Mucosa of stomach (tissue), 1 donor: ENCODE measurements around the gene SSTR5.

Experiments
- H3K27me3 ChIP-seq: one replicate; pipeline ENCODE4 v1.7.0; 2013; ENCODE audit warnings: mild to moderate bottlenecking, low read length; ENCODE audit not compliant: control insufficient read depth, insufficient read depth
- H3K36me3 ChIP-seq: one replicate; pipeline ENCODE4 v1.7.0; 2013; ENCODE audit warnings: low read length; ENCODE audit not compliant: control insufficient read depth, insufficient read depth
- H3K4me1 ChIP-seq: one replicate; pipeline ENCODE4 v1.7.0; 2013; ENCODE audit warnings: mild to moderate bottlenecking, low read length; ENCODE audit not compliant: control insufficient read depth, insufficient read depth
- H3K4me3 ChIP-seq: one replicate; pipeline ENCODE4 v1.7.0; 2013; ENCODE audit warnings: low read length
- H3K9ac ChIP-seq: one replicate; pipeline ENCODE4 v1.7.0; 2013; ENCODE audit warnings: mild to moderate bottlenecking, low read length, moderate library complexity
- H3K9me3 ChIP-seq: one replicate; pipeline ENCODE4 v1.7.0; 2013; ENCODE audit warnings: mild to moderate bottlenecking, low read length, moderate library complexity; ENCODE audit not compliant: control insufficient read depth
- donor health status: Pancreatic carcinoma.

The SSTR5 gene

DNA sequence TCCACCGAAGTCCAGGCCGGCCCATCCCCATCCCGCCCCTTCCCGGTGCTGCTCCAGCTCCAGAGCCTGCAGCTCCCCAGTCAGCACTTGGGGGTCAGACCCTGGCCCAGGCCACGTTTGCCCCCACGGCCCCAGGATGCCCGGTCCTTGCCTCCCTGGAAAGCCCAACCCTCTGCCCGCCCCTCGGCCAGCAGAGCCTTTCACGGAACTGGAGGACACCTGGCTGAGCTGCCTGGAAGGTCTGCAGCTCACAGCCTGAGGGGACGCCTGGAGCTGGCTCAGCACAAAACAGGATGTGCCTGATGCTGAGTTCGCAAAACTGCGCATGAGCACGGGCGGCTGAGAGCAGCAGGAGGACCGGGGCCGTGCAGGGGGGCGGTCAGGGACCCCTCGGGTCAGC lies 29.7 kb upstream of the SSTR5 start:
- Histone ChIP-seq H3K9me3 (no peaks in the 10 kb centered on the region), H3K27me3 (peaks cover 39% of the 10 kb centered on the region), H3K4me1 (no peaks in the 10 kb centered on the region), H3K9ac (no peak overlapping the region), H3K4me3 (no peak overlapping the region), H3K36me3 (no peaks in the 10 kb centered on the region)

DNA sequence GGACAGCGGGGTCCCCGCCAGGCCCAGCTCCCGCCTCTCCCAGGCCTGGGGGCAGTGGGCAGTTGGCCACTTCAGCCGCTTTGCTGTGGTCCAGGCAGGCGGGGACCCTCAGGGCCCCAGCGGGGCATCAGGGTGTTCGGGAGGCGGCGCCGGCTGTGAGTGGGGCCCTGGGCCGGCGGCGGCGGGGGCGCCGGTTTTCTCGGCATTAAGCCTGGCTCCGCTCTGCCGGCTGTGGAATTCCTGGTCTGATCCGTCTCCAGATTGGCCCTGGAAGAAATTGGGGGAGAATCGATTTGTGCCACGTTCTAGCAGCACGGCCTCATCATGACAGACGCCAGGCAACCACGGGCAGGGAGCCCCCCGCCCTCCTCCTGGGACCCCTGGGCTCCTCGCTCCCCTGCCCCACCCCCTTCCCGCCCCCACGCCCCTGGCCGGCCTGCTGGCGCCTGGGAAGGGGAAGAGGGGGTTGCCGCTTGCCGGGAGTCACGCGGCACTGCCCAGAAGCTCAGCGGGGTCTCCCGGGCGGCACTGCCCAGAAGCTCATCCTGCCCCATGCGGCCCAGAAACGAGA lies 28.6 kb upstream of the SSTR5 start:
- Histone ChIP-seq H3K36me3 (no peaks in the 10 kb centered on the region), H3K4me1 (no peaks in the 10 kb centered on the region), H3K27me3 (peaks cover 42% of the 10 kb centered on the region), H3K4me3 (no peak overlapping the region), H3K9me3 (no peaks in the 10 kb centered on the region), H3K9ac (no peak overlapping the region)

DNA sequence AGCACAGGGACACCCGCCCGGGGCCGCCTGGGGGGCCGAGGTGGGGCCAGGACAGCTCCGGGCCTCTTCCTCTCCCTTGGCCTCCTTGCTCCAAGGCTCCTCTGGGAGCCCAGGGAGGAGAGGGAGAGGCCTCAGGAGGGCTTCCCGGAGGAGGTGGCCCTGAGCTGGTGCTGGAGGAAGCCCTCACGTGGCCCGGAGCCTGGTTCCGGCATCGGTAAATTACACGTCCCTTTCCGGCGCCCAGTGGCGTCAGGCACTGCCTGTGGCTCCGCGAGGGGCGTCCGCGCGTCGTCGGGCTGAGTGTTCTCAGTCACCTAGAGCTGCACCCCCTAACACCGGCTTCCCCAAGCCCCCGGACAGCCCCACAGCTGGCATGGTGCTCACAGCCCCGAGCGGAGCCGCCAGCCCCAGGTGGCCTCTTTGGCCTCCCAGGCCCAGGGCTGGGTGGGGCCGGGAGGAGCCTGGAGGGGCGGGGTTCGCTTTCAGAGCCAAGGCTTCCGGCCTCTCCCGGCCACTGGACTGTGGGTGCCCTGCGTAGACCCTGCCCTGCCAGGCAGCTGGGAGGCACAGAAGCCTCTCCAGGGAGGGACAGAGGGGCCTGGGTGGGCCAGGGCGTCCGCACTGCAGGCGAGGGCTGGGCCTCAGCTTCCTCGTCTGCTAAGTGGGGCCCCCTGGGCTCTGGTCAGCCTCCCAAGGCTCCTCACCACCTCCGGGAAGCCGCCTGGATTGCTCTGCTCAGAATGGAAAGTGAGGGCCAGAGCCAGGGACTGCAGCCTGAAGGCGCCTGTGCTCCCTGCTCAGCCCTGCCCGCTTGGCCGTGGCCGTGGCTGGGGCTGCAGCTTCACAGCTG lies 27.9 kb upstream of the SSTR5 start:
- Histone ChIP-seq H3K4me1 (no peaks in the 10 kb centered on the region), H3K9ac (no peak overlapping the region), H3K4me3 (no peak overlapping the region), H3K36me3 (no peaks in the 10 kb centered on the region), H3K9me3 (no peaks in the 10 kb centered on the region), H3K27me3 (peaks cover 36% of the 10 kb centered on the region)

DNA sequence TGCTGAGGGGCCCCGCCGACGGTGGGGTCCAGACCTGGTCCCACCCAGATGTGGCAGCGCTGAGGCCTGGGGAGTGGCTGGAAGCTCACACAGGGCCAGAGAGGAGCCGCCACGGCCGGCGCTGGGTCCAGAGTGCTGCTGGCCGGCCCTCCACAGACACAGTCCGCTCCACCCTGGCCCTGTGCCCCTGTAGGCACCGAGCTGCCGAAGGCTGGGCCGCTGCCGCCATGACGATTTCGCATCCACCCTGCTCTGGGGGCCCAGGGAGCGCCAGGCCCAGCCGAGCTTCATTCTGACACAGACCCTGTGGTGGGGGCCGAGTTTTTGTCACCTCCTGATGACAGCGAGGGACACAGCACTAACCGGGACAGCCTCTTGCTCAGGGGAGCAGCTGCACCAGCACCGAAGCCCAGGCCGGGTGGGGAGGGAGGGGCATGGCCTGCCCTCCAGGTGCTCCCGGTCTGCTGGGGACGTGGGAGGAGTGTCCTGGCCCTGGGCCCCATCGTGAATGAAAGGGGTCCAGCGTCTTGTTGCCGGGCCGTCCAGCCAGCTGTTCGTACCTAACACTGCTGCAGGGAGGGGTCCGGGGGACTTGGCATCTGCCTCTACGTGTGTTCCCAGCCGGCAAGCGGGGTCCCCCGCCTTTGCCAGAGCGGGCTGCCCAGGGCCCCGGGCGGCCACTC lies 27.1 kb upstream of the SSTR5 start:
- Histone ChIP-seq H3K9me3 (no peaks in the 10 kb centered on the region), H3K36me3 (no peaks in the 10 kb centered on the region), H3K4me3 (no peak overlapping the region), H3K27me3 (peaks cover 34% of the 10 kb centered on the region), H3K9ac (no peak overlapping the region), H3K4me1 (no peaks in the 10 kb centered on the region)

DNA sequence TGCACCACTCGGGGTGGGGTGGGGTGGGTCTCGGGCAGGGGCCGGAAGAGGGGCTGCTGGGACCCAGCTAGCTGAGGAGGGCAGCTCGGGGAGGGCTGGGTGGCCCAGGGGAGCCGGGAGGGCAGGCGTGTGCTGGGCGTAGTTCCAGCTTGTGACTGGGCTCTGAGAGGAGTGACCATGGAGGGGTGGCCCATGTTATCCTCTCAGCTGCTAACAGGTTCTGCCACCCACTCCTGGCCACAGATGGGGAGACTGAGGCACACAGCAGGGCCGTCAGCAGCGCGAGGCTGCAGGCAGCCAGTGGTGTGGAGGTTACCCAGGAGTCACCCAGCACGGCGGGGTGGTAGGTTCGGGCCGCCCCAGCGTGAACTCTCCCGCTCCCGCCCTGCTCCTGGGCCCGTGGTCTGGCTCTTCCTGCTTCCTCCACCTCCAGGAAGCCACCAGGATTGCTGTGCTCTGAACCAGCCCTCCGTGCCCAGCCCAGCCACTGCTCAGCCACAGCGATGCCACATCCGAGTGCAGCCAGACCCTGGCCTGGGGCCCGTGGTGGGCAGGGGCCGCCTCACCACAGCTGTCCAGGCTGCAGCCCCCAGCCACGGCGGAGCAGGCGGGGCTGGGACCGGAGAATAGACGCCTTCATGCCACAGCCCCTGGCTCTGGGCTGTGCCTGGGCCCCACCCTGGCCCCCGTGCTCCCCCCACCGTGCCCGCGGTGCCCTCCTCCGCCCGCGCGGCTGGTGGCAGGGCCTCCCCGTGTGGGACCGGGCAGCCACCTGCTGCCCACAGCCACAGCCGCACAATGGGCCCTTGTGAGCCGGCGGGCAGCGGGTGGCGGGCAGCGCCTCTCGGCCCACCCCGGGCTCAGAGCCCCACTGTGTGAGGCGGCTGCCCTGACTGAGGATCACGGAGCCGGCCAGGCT lies 26.3 kb upstream of the SSTR5 start:
- peaks cover 34% of the 10 kb centered on the region for H3K27me3 ChIP-seq
- no peak overlapping the region for H3K9ac ChIP-seq
- no peak overlapping the region for H3K4me3 ChIP-seq

DNA sequence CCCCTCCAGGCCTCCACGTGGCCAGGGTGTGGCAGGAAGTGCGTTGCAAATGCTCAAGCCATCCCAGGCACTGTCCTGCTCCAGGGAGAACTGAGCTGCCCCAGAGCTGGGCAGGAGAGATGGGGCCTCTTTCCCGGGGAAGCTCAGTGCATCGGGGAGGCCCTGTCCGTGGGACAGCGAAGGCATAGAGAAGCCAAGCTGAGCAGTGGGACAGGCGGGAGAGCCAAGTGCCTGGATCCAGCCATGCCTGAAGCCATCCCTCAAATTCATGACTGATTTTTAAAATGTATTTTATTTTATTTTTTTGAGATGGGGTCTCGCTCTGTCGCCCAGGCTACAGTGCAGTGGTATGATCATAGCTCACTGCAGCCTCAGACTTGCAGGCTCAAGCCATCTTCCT lies 25.4 kb upstream of the SSTR5 start:
- Histone ChIP-seq H3K9me3 (no peaks in the 10 kb centered on the region), H3K36me3 (no peaks in the 10 kb centered on the region), H3K27me3 (peaks cover 33% of the 10 kb centered on the region), H3K4me3 (no peak overlapping the region), H3K9ac (no peak overlapping the region), H3K4me1 (no peaks in the 10 kb centered on the region)

More for the DNA sequence above, 26.3 kb upstream of the SSTR5 start:
- H3K36me3 ChIP-seq = no peaks in the 10 kb centered on the region
- no peaks in the 10 kb centered on the region for H3K9me3 ChIP-seq
- no peaks in the 10 kb centered on the region for H3K4me1 ChIP-seq

DNA sequence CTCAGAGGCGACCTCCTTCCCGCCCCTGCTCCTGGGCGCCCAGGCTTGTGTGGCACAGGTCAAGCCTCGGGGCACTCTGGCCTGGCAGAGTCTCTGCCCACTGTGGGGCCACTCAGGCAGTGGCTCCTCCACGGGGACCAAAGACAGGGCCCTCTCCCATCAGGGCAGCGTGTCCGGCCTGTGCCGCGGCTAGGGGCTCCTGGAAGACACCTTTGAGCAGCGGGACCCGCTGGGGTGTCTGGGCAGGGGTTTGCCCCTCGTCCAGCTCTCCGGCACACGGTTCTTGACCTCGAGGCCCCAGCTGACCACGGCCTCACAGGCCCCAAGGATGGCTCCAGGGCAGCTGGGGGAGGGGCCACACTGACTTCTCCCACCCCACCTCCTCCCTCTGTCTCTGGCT lies 24.7 kb upstream of the SSTR5 start:
- H3K36me3 ChIP-seq = no peaks in the 10 kb centered on the region
- H3K4me3 ChIP-seq = no peak overlapping the region
- H3K9ac ChIP-seq = no peak overlapping the region
- H3K4me1 ChIP-seq = no peaks in the 10 kb centered on the region
- no peaks in the 10 kb centered on the region for H3K9me3 ChIP-seq
- peaks cover 31% of the 10 kb centered on the region for H3K27me3 ChIP-seq

DNA sequence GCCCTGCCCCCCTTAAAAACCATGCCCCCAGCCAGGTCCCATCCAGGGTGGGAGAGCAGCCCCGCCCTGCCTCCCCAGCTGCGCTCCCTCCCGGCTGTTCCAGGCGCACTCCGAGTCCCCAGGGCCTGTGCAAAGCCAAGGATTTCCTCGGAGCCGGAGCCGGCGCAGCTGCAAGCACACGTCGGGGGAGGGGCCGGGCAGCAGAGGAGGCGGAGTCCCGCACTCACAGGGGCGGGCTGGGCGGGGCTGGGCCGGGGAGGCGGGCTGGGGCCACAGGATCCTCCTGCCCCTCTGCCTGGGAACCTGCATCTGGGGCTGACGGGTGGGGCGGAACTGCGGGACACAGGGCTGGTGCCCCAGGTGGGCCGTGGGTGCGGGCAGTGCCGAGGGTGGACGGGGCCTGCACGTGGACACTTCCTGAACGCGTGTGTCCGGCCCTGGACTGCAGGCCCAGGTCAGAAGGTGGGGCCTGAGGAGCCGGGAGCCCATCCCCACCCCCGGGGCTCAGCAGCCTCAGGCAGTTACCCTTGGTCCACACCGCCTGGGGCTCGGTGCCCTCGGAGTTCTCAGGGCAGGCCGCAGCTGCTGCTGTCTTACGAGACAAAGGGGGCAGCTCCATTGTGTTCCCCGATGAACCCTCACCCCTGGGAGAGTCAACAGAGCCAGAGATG lies 24.0 kb upstream of the SSTR5 start:
- Histone ChIP-seq H3K4me1 (no peaks in the 10 kb centered on the region), H3K36me3 (no peaks in the 10 kb centered on the region), H3K9me3 (no peaks in the 10 kb centered on the region), H3K27me3 (peaks cover 30% of the 10 kb centered on the region), H3K9ac (no peak overlapping the region), H3K4me3 (no peak overlapping the region)

DNA sequence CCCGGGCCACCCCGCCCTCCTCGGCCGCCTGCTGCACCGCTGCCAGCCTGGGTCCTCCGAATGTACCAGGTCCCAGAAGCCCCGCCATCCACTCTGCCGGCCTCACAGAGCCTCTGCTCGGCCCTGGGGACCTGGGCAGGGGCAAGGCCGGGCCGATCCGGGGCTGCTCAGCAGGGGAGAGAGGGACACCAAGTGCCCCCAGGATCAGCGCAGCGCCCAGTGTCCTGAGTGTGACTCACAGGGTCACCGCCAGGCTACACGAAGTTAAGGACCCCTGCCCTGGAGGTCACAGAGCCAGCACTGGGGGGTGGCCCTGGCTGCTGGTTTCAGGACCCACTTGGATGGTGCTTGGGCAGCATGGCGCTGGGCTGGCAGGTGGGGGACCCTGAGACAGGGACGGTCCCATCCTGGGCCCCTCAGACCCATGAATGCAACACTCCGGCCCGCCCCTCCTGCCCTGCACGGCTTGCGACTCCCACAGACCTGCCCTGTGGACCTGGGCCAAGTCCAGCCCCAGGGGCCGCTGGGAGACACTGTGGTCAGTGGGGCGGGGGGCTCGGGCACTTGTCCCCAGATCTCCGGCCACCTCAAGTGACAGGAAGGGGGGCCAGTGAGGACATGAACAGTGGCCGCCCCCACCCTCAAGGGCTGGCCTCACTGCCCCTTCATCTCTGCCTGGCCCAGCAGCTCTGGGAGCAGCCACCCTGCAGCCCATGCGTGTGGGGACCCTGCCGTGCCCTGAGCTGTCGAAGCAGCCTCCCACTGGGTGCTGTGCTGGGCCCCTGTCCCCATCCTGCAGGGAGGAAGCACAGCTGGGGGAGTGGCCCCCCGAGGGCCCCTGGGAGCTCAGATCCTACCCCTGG lies 23.2 kb upstream of the SSTR5 start:
- Histone ChIP-seq H3K36me3 (no peaks in the 10 kb centered on the region), H3K4me1 (no peaks in the 10 kb centered on the region), H3K9ac (no peak overlapping the region), H3K4me3 (no peak overlapping the region), H3K27me3 (peaks cover 25% of the 10 kb centered on the region), H3K9me3 (no peaks in the 10 kb centered on the region)

DNA sequence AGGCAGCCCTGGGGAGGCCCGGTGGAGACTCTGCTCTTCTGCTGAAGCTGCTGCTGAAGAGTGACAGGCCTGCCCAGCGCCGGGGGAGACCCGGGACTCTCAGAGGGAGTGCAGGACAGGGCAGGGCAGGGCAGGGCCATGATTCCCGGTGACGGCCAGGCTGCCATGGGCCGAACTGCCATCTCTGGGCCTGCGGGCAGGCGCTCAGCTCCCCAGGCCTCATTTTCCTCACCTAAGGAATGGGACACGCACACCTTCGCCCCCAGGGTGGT lies 22.6 kb upstream of the SSTR5 start:
- H3K27me3 ChIP-seq = peaks cover 24% of the 10 kb centered on the region
- no peaks in the 10 kb centered on the region for H3K9me3 ChIP-seq
- no peaks in the 10 kb centered on the region for H3K36me3 ChIP-seq
- H3K4me3 ChIP-seq = no peak overlapping the region
- no peaks in the 10 kb centered on the region for H3K4me1 ChIP-seq
- H3K9ac ChIP-seq = no peak overlapping the region

DNA sequence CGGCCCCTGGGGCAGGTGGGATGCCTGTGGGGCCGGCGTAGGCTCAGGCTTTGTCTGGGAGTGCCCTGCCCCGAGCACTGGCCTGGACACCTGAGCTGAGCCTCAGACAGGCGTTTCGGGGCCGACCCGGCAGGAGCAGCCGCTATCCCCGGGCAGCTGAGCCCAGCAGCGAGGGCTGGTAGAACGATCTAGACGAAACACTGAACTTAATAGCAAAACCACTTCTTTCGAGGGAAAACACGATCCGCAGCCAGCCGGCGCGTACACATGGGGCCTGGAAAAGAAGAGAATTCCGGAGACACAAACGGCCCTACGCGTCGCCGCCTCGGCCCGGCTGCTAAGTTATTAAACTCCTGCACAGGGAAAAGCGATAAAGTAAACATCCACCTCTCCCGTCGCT lies 22.0 kb upstream of the SSTR5 start:
- H3K4me3 ChIP-seq = no peak overlapping the region
- no peaks in the 10 kb centered on the region for H3K4me1 ChIP-seq
- peaks cover 23% of the 10 kb centered on the region for H3K27me3 ChIP-seq
- no peaks in the 10 kb centered on the region for H3K36me3 ChIP-seq
- no peak overlapping the region for H3K9ac ChIP-seq
- no peaks in the 10 kb centered on the region for H3K9me3 ChIP-seq
